Transverse colon (tissue), 4 donors: Measurements from ENCODE around the gene WWP2. TPM values are rescaled to one million over a fixed set of nuclear protein-coding genes. Genes with fewer than 3 reads are reported as not detected.

ENCODE experiments used
- DNase-seq: peaks from one replicate; pipeline ENCODE4 v3.0.0-alpha.2; 2019
- H3K27ac ChIP-seq, 4 donors: fragments of 200-600 bp; sonication (generic); 2 replicates each; pipeline ENCODE4 v1.5.1; 2016 to 2018; ENCODE audit warnings: inconsistent platforms in 4 of 4
- H3K27me3 ChIP-seq: fragments of 200-600 bp; sonication (generic); 2 replicates; pipeline ENCODE4 v1.5.1; 2017; ENCODE audit warnings: inconsistent platforms
- H3K36me3 ChIP-seq, 4 donors: fragments of 200-600 bp; sonication (generic); 2 replicates each; pipeline ENCODE4 v1.5.1; 2017 to 2019; ENCODE audit warnings: inconsistent platforms in 4 of 4
- H3K4me1 ChIP-seq, 4 donors: fragments of 200-600 bp; sonication (generic); 2 replicates each; pipeline ENCODE4 v1.5.1; 2017 to 2020; ENCODE audit warnings: inconsistent platforms in 4 of 4
- H3K4me3 ChIP-seq, 4 donors: fragments of 200-600 bp; sonication (generic); 1 replicate in 1 of 4; 2 replicates in 3 of 4; pipeline versions ENCODE4 v1.5.1 to v1.6.1; 2017 to 2019; ENCODE audit warnings: inconsistent platforms in 4 of 4
- H3K9me3 ChIP-seq, 2 donors: fragments of 200-600 bp; sonication (generic); 2 replicates each; pipeline ENCODE4 v1.5.1; 2017 to 2019; ENCODE audit warnings: inconsistent platforms in 2 of 2
- EP300 ChIP-seq: sonication (generic); formaldehyde crosslinking; IDR thresholded peaks from one replicate; pipeline ENCODE4 v1.6.1; 2017; ENCODE audit warnings: antibody characterized with exemption, low read depth
- POLR2A ChIP-seq: fragments of 450-650 bp; IDR thresholded peaks from one replicate; pipeline ENCODE4 v1.6.1; 2016; ENCODE audit warnings: antibody characterized with exemption, mild to moderate bottlenecking, moderate library complexity
- POLR2AphosphoS5 ChIP-seq, 3 donors: sonication (generic); formaldehyde crosslinking; IDR thresholded peaks; one replicate each; pipeline ENCODE4 v1.6.1; 2016; ENCODE audit warnings: antibody characterized with exemption in 3 of 3
- WGBS, 2 donors: methylation state at CpG; one replicate each; pipeline ENCODE4 v1.1.5; 2018; ENCODE audit warnings: low coverage in 1 of 2; 5-methylcytosine and 5-hydroxymethylcytosine counted together
- in situ Hi-C, 4 donors: fragments of 200-750 bp; cut with MboI; loops; one replicate each; pipeline versions ENCODE4 v1.15.0 to v1.15.1; 2017; ENCODE audit warnings: low sequenced_read_pairs in 3 of 4, low pct_ligation_motif_present in 1 of 4, low pct_unique_long_range_greater_than_20kb in 1 of 4
- intact Hi-C: fragments of 100-400 bp; cut with DNase I; formaldehyde crosslinking; loops from one replicate; pipeline ENCODE4 v1.15.1; 2023; ENCODE audit warnings: low total_unique reads
- total RNA-seq, 4 donors: library from RNA; depleted of rRNA; stranded (reverse); fragments of >200 nt; gene quantifications; one replicate each; pipeline ENCODE4 v1.1.0, GENCODE V29; 2016
- TF ChIP-seq, protein P1 (sequence below), 5 experiments: fragments of 200-600 bp in 3 of 5; fragments of 450-650 bp in 2 of 5; sonication (generic) in 3 of 5; IDR thresholded peaks; 1 replicate in 2 of 5; 2 replicates in 3 of 5; pipeline ENCODE4 v1.5.1; 2016 to 2017; ENCODE audit warnings: antibody characterized with exemption in 5 of 5, inconsistent platforms in 3 of 5, mild to moderate bottlenecking in 2 of 5, moderate library complexity in 1 of 5

The WWP2 gene
- total RNA-seq, 4 donors from 2014 or later = 66.8 to 157 (median 73.7) TPM

DNA sequence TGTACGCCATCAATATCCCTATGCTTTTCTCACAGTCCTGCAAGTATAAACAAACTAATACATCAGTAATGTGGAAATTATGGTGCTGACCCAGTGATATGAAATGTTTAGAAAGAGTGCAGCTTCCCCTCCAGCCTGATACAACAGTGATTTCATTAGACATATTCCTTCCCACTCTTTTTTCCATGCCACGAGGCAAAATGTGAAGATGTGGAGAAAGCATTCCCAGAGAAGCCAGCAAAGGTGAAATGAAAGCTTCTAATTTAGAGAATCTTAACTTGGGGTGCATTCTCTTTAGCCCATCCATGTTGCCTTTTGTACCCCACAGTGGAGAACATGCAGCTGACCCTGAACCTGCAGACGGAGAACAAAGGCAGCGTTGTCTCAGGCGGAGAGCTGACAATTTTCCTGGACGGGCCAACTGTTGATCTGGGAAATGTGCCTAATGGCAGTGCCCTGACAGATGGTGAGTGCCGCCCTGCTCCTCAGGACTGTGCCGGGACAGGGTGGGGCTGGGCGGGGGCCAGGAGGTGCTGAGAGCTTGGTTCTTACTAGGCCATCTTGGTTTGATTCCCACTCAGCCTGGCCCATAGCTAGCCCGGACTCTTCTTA lies 77.8 kb downstream of the WWP2 start:
- in situ Hi-C loops (no loop called here), intact Hi-C loops (no loop called here)
- peak; percentile 84 for DNase-seq
- peak in 2 of 3 donors; percentile 45 to 50 for TF ChIP-seq POLR2AphosphoS5 (IDR thresholded peaks at IDR 0.05)
- TF ChIP-seq POLR2A = no peak
- TF ChIP-seq EP300 = peak; percentile 21
- WGBS, 2 donors = 44 to 51% methylated on average over 2 to 10 of the region's 10 CpGs
- Histone ChIP-seq H3K27ac (peak overlapping the region; percentile 79 to 86 (median 82)), H3K27me3 (no peaks in the 10 kb centered on the region), H3K4me3 (no peak overlapping the region), H3K4me1 (peaks cover 4 to 53% (median 33%) of the 10 kb centered on the region in 4 donors), H3K36me3 (no peaks in the 10 kb centered on the region), H3K9me3 (no peaks in the 10 kb centered on the region)

DNA sequence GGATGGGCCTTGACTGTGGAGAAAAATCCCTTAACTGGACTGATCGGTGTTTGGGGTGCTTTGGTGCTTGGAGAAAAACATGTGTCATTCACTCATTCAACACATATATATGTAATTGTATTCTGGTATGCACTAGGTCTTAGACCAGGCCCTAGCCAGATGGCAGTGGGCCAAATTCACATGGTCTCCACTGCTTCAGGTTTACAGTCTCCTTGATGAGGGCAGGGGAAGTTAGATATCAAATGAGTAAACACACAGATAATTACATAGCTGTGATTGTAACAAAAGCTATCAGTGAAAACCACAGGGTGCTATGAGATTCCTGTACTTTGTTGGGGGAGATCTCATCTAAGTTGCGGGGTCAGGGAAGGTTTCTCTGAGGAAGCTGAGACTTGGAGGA lies 78.8 kb downstream of the WWP2 start:
- intact Hi-C loops = no loop called here
- in situ Hi-C loops = no loop called here
- Histone ChIP-seq H3K4me3 (no peak overlapping the region), H3K4me1 (peaks cover 4 to 53% (median 33%) of the 10 kb centered on the region in 4 donors), H3K27ac (peak overlapping the region; percentile 79 to 86 (median 82)), H3K9me3 (no peaks in the 10 kb centered on the region), H3K27me3 (no peaks in the 10 kb centered on the region), H3K36me3 (no peaks in the 10 kb centered on the region)
- DNase-seq = peak; percentile 82
- TF ChIP-seq POLR2AphosphoS5 (IDR thresholded peaks at IDR 0.05) (no peak), POLR2A (no peak), EP300 (no peak)
- TF ChIP-seq, protein P1, sequence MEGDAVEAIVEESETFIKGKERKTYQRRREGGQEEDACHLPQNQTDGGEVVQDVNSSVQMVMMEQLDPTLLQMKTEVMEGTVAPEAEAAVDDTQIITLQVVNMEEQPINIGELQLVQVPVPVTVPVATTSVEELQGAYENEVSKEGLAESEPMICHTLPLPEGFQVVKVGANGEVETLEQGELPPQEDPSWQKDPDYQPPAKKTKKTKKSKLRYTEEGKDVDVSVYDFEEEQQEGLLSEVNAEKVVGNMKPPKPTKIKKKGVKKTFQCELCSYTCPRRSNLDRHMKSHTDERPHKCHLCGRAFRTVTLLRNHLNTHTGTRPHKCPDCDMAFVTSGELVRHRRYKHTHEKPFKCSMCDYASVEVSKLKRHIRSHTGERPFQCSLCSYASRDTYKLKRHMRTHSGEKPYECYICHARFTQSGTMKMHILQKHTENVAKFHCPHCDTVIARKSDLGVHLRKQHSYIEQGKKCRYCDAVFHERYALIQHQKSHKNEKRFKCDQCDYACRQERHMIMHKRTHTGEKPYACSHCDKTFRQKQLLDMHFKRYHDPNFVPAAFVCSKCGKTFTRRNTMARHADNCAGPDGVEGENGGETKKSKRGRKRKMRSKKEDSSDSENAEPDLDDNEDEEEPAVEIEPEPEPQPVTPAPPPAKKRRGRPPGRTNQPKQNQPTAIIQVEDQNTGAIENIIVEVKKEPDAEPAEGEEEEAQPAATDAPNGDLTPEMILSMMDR (IDR thresholded peaks at IDR 0.05) = no peak
- 33 to 70% methylated on average over 1 to 2 of the region's 2 CpGs for WGBS, 2 donors

DNA sequence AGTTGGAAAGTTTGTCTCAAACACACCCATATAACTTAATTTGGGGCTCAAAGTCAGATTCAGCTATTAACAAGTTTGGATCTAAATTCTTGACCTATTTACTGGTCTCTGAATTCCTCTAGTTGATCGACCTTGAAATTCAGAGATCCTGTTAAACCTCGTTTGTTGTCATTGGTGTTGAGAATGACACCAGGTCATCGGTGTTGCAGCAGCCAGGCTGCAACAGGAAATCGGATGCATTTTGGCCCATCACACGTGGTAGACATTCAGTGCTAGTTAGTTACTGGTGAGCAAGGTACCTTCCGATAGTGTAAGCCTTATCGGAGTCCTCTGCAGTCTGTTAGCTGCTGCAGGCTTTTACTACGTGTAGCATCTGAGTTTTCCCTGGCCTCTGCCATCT lies 82.3 kb downstream of the WWP2 start:
- peaks cover 4 to 52% (median 33%) of the 10 kb centered on the region in 4 donors for H3K4me1 ChIP-seq
- no peaks in the 10 kb centered on the region for H3K36me3 ChIP-seq
- TF ChIP-seq POLR2A (no peak), EP300 (no peak), POLR2AphosphoS5 (IDR thresholded peaks at IDR 0.05) (no peak)
- TF ChIP-seq, protein P1 (IDR thresholded peaks at IDR 0.05) = no peak
- intact Hi-C loops (no loop called here), in situ Hi-C loops (no loop called here)
- H3K27ac ChIP-seq = no peak overlapping the region
- no peaks in the 10 kb centered on the region for H3K27me3 ChIP-seq
- no peaks in the 10 kb centered on the region for H3K9me3 ChIP-seq
- H3K4me3 ChIP-seq = no peak overlapping the region
- 75 to 90% methylated on average over 4 to 8 of the region's 8 CpGs for WGBS, 2 donors
- no peak for DNase-seq

DNA sequence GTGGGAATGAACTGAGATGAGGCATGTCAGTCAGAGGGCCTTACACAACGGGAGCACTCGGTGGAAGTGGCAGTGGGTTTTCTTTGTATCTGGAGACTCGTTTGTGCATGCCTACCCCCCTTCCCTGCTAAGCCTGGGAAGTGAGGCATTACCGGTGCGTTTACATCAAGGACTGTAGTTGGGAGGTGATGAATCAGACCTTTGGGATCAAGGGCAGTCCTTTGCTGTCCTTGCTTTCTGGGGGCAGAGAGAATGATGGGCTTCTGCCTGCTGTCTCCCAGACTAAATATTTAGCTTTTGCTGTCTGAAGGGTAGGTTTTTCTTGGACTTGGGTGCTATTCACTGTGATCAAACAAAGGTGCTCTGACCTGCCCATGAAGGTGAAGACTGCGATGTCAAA lies 83.0 kb downstream of the WWP2 start:
- in situ Hi-C loops = no loop called here
- no peak for DNase-seq
- 86 to 100% methylated on average over 1 to 6 of the region's 6 CpGs for WGBS, 2 donors

More for the DNA sequence above, 83.0 kb downstream of the WWP2 start:
- H3K4me1 ChIP-seq = peaks cover 8 to 50% (median 27%) of the 10 kb centered on the region in 4 donors
- TF ChIP-seq, protein P1 (IDR thresholded peaks at IDR 0.05) = no peak
- no peak for TF ChIP-seq POLR2AphosphoS5 (IDR thresholded peaks at IDR 0.05)
- no peak for TF ChIP-seq POLR2A
- no peak for TF ChIP-seq EP300
- no peak overlapping the region for H3K4me3 ChIP-seq
- intact Hi-C loops = no loop called here
- no peaks in the 10 kb centered on the region for H3K9me3 ChIP-seq
- no peak overlapping the region for H3K27ac ChIP-seq
- H3K36me3 ChIP-seq = no peaks in the 10 kb centered on the region
- H3K27me3 ChIP-seq = no peaks in the 10 kb centered on the region
